ENCODE measurements around the gene PACS2. TPM values are rescaled to one million over a fixed set of nuclear protein-coding genes. Genes with fewer than 3 reads are reported as not detected.

PACS2 gene
- total RNA-seq, 1 donor from 2014 or later: 60.0 TPM

DNA sequence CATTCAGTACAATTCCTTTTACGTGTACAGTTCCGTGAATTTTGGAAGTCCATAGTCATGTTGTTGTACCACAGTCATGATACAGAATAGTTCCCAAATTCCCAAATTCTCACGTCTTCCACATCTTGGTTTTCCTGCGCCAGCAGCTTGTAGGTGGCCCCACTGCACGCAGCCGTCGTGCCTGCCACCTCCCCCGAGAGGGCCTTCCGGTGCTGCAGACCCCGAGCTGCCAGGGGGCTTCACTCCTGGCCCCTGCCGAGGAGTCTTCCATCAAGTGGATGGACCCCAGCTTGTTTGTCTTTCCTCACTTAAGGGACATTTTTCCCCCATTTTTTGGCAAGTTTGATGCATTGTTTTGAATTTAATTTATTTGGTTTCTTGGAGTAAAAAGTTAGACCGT, 121.9 kb downstream of the PACS2 start:
- Histone ChIP-seq H3K27ac (ENCODE audit: low read depth, low read length) (no peak overlapping the region), H3K4me1 (ENCODE audit: control insufficient read depth in 3 of 3, insufficient read depth in 3 of 3, low read length in 3 of 3) (no peaks in the 10 kb centered on the region), H3K27me3 (ENCODE audit: control insufficient read depth in 3 of 3, insufficient read depth in 3 of 3, low read length in 3 of 3) (no peaks in the 10 kb centered on the region), H3K4me3 (ENCODE audit: low read length in 3 of 3) (no peak overlapping the region), H3K36me3 (ENCODE audit: control insufficient read depth in 3 of 3, insufficient read depth in 3 of 3, low read length in 3 of 3) (peaks cover 0 to 10% (median 5%) of the 10 kb centered on the region in 3 donors), H3K9ac (ENCODE audit: low read depth in 1 of 3, low read length in 3 of 3) (no peak overlapping the region), H3K9me3 (ENCODE audit: control insufficient read depth in 3 of 3, low read length in 3 of 3) (no peaks in the 10 kb centered on the region)

DNA sequence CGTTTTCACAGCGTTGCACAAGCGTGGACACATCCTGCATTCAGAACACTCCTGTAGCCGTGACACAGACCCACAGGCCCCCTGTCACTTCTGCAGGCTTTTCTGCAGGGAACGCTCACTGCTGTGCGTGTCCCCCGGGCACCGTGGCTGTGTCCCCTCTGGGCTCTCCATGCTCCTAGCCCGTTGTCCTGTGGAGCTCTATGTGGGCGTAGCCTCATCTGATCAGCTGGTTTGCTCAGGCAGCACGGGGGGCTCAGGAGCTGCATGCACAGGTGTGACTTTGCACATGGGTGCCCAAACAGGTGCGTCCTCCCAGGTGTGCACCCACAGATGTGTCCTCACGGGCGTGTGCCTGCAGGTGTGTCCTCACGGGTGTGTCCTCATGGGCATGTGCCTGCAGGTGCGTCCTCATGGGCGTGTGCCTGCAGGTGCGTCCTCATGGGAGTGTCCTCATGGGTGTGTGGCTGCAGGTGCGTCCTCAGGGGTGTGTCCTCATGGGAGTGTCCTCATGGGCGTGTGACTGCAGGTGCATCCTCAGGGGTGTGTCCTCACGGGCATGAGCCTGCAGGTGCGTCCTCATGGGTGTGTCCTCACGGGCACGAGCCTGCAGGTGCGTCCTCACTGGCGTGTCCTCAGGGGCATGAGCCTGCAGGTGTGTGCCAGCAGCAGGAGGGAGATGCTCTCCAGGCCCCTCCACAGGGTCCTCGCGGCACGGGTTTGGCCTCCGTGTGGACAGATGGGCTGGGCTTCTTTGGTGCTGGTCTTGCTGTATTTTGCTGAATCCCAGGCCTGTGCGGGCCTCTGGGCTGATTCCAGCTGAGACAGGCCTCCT, 122.6 kb downstream of the PACS2 start:
- Histone ChIP-seq H3K27me3 (ENCODE audit: control insufficient read depth in 3 of 3, insufficient read depth in 3 of 3, low read length in 3 of 3) (no peaks in the 10 kb centered on the region), H3K4me3 (ENCODE audit: low read length in 3 of 3) (no peak overlapping the region), H3K36me3 (ENCODE audit: control insufficient read depth in 3 of 3, insufficient read depth in 3 of 3, low read length in 3 of 3) (peaks cover 0 to 10% (median 5%) of the 10 kb centered on the region in 3 donors)

DNA sequence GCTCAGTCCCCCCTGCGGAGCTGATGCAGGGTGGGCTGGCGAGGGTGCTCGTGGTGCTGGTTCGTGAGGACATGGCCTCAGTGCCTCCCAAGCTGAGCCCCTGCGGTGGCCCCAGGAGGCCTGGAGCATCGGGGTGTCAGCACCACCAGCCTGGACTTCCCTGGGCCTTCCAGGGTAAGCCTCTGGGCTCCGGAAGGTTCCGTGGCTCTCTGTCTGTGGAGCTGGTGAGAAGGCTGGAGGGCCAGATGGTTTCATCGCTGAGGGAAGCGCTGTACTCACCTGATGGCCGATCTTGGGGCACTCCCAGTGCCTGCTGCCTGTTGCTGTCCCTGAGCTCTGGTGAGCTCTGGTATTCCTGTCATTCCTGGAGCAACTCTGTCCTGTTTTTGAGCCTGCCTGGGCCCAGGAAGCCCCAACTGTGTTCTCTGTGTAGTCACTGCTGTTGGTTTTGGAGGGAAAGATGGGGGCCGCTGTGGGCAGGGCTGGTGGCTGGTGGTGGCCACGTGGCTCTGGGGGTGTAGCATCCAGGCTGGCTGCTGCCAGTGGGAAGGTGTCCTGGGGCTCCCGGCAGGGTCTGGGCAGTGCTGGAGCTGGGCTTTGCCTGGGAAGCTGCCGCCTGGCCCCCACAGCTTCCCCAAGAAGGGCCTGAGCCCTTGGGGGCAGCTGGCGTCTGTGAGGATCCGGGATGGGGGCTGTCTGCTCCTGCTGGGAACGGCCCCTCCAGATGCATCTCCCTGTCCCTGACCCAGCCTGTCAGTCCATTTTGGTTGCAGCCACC, 123.4 kb downstream of the PACS2 start:
- H3K4me1 ChIP-seq (ENCODE audit: control insufficient read depth in 3 of 3, insufficient read depth in 3 of 3, low read length in 3 of 3): no peaks in the 10 kb centered on the region
- H3K9ac ChIP-seq (ENCODE audit: low read depth in 1 of 3, low read length in 3 of 3): no peak overlapping the region
- H3K4me3 ChIP-seq (ENCODE audit: low read length in 3 of 3): no peak overlapping the region
- H3K36me3 ChIP-seq (ENCODE audit: control insufficient read depth in 3 of 3, insufficient read depth in 3 of 3, low read length in 3 of 3): peaks cover 5 to 16% (median 7%) of the 10 kb centered on the region in 3 donors
- no peaks in the 10 kb centered on the region for H3K9me3 ChIP-seq (ENCODE audit: control insufficient read depth in 3 of 3, low read length in 3 of 3)
- H3K27ac ChIP-seq (ENCODE audit: low read depth, low read length): no peak overlapping the region
- H3K27me3 ChIP-seq (ENCODE audit: control insufficient read depth in 3 of 3, insufficient read depth in 3 of 3, low read length in 3 of 3): no peaks in the 10 kb centered on the region

More for the DNA sequence above, 122.6 kb downstream of the PACS2 start:
- no peaks in the 10 kb centered on the region for H3K9me3 ChIP-seq (ENCODE audit: control insufficient read depth in 3 of 3, low read length in 3 of 3)
- no peak overlapping the region for H3K9ac ChIP-seq (ENCODE audit: low read depth in 1 of 3, low read length in 3 of 3)
- H3K4me1 ChIP-seq (ENCODE audit: control insufficient read depth in 3 of 3, insufficient read depth in 3 of 3, low read length in 3 of 3): no peaks in the 10 kb centered on the region
- no peak overlapping the region for H3K27ac ChIP-seq (ENCODE audit: low read depth, low read length)

DNA sequence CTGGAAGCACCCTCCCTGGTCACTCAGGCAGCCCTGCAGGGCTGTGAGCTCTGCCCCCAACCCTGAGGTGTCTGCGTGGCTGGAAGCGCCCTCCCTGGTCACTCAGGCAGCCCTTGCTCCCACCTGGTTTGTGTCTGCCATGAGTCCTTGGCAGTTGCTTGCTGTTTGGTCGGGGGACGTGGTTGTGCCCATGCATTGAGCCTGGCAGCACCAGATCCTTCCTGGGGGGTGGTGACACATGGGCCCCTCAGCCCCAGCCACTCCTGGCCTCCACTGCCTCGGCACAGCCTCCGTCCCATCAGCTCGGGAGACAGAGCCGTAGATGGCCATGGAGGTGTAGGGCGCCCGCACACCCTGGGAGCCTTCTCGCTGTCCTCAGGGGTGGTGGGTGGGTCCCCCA, 124.6 kb downstream of the PACS2 start:
- Histone ChIP-seq H3K27me3 (ENCODE audit: control insufficient read depth in 3 of 3, insufficient read depth in 3 of 3, low read length in 3 of 3) (no peaks in the 10 kb centered on the region), H3K4me3 (ENCODE audit: low read length in 3 of 3) (no peak overlapping the region), H3K4me1 (ENCODE audit: control insufficient read depth in 3 of 3, insufficient read depth in 3 of 3, low read length in 3 of 3) (no peaks in the 10 kb centered on the region), H3K9me3 (ENCODE audit: control insufficient read depth in 3 of 3, low read length in 3 of 3) (no peaks in the 10 kb centered on the region), H3K36me3 (ENCODE audit: control insufficient read depth in 3 of 3, insufficient read depth in 3 of 3, low read length in 3 of 3) (peaks cover 5 to 19% (median 9%) of the 10 kb centered on the region in 3 donors), H3K27ac (ENCODE audit: low read depth, low read length) (no peak overlapping the region), H3K9ac (ENCODE audit: low read depth in 1 of 3, low read length in 3 of 3) (no peak overlapping the region)

DNA sequence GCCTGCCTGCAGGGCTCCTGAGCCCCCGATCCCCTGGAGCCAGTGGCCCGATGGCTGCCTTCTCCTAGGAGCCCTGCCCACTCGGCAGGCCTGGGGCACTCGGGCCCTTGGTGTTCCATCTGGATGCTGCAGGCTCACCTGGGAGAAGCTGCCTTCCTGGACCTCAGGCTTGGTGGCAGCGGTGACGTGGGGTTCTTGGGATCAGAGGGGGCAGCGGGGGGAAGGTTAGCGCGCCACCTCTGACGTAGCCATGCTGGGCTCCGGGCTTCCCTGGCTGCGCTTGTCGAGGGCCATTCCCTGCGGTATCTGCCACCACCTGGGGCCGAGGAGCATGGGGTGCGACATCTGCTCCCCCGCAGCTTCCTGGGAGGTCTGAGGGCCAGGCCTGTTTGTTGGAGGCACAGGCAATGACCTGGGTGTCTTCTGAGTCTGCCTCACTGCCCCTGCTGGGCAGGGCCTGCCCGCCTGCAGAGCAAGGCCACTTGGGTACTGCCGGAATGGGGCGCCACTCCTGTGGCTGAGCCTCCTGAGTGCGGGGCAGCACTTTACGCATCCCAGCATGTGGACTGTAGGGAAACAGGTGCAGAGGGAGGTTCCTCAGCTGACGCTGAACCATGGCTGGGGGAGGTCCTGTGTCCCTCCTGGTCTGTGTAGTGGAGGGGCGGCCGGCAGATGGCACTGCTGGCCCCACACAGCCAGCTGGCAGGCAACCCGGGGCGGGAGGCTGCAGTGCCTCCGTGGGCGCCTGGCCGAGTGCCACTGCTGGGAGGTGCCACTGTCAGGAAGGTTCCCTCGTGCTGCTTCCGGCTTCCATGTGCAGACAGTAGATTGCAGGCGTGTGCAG, 125.4 kb downstream of the PACS2 start:
- H3K9ac ChIP-seq (ENCODE audit: low read depth in 1 of 3, low read length in 3 of 3): peak overlapping the region in 1 of 3 donors; percentile 40
- H3K9me3 ChIP-seq (ENCODE audit: control insufficient read depth in 3 of 3, low read length in 3 of 3): no peaks in the 10 kb centered on the region
- H3K4me1 ChIP-seq (ENCODE audit: control insufficient read depth in 3 of 3, insufficient read depth in 3 of 3, low read length in 3 of 3): no peaks in the 10 kb centered on the region
- H3K36me3 ChIP-seq (ENCODE audit: control insufficient read depth in 3 of 3, insufficient read depth in 3 of 3, low read length in 3 of 3): peaks cover 5 to 19% (median 9%) of the 10 kb centered on the region in 3 donors
- H3K27ac ChIP-seq (ENCODE audit: low read depth, low read length): no peak overlapping the region
- no peak overlapping the region for H3K4me3 ChIP-seq (ENCODE audit: low read length in 3 of 3)
- no peaks in the 10 kb centered on the region for H3K27me3 ChIP-seq (ENCODE audit: control insufficient read depth in 3 of 3, insufficient read depth in 3 of 3, low read length in 3 of 3)

DNA sequence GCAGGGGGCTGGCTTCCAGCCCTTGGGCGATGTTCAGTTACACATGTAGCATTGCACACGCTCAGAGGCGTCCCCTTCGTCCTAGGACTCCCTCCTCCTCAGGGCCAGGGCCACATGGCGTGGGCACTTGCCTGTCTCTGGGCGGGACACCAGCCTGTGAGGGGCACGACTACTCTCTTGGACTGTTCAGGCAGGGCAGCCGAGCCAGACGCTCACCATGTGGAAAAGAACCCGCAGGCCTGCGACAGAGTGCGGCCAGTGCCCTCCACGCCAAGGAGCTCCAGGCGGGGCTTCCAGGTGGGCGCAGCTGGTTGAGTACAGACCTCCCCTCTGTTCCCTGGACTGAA, 126.0 kb downstream of the PACS2 start:
- no peaks in the 10 kb centered on the region for H3K4me1 ChIP-seq (ENCODE audit: control insufficient read depth in 3 of 3, insufficient read depth in 3 of 3, low read length in 3 of 3)
- H3K9me3 ChIP-seq (ENCODE audit: control insufficient read depth in 3 of 3, low read length in 3 of 3): no peaks in the 10 kb centered on the region
- H3K9ac ChIP-seq (ENCODE audit: low read depth in 1 of 3, low read length in 3 of 3): no peak overlapping the region
- H3K27ac ChIP-seq (ENCODE audit: low read depth, low read length): no peak overlapping the region
- peaks cover 5 to 19% (median 9%) of the 10 kb centered on the region in 3 donors for H3K36me3 ChIP-seq (ENCODE audit: control insufficient read depth in 3 of 3, insufficient read depth in 3 of 3, low read length in 3 of 3)
- no peaks in the 10 kb centered on the region for H3K27me3 ChIP-seq (ENCODE audit: control insufficient read depth in 3 of 3, insufficient read depth in 3 of 3, low read length in 3 of 3)
- H3K4me3 ChIP-seq (ENCODE audit: low read length in 3 of 3): no peak overlapping the region

DNA sequence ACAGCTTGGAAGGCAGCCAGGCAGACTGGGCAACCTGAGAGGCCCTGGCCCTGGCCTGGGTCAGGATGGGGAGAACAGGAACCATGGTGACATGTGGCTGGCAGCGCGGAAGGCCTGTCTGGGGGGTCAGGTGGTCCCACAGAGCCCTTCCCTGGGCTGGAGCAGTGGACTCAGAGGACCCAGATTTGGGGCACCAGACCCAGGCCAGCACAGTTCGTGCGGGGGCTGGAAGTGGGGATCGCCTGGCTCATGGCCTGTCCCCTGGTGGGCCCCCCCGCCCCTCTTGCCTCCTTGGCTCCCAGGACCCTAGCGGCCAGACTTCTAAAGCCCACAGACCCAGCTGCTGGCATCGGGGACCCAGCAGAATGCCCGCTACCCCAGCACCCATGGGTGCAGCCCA, 126.4 kb downstream of the PACS2 start:
- no peaks in the 10 kb centered on the region for H3K27me3 ChIP-seq (ENCODE audit: control insufficient read depth in 3 of 3, insufficient read depth in 3 of 3, low read length in 3 of 3)
- H3K4me3 ChIP-seq (ENCODE audit: low read length in 3 of 3): no peak overlapping the region
- no peaks in the 10 kb centered on the region for H3K9me3 ChIP-seq (ENCODE audit: control insufficient read depth in 3 of 3, low read length in 3 of 3)
- no peaks in the 10 kb centered on the region for H3K4me1 ChIP-seq (ENCODE audit: control insufficient read depth in 3 of 3, insufficient read depth in 3 of 3, low read length in 3 of 3)
- peaks cover 6 to 19% (median 9%) of the 10 kb centered on the region in 3 donors for H3K36me3 ChIP-seq (ENCODE audit: control insufficient read depth in 3 of 3, insufficient read depth in 3 of 3, low read length in 3 of 3)
- no peak overlapping the region for H3K27ac ChIP-seq (ENCODE audit: low read depth, low read length)
- no peak overlapping the region for H3K9ac ChIP-seq (ENCODE audit: low read depth in 1 of 3, low read length in 3 of 3)

DNA sequence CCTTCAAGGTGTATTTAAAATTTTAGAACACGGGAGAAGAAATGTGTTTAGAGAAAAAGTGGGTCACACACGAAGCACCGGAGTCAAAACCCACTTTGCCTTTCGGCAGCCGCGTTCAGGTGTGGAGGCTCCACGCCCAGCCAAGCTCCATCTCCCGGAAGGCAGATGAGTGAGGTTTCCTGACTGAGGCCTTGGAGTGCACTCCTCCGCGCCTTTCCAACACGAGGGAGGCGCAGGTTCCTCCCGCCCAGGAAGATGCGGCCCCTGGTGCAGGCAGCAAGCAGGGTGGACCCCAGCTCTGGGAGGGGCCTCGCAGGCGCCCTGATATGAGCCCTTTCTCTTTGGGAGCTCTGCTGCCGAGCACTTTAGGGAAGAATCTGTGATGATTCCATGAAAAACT, 127.6 kb downstream of the PACS2 start:
- Histone ChIP-seq H3K9ac (ENCODE audit: low read depth in 1 of 3, low read length in 3 of 3) (no peak overlapping the region), H3K4me1 (ENCODE audit: control insufficient read depth in 3 of 3, insufficient read depth in 3 of 3, low read length in 3 of 3) (no peaks in the 10 kb centered on the region), H3K9me3 (ENCODE audit: control insufficient read depth in 3 of 3, low read length in 3 of 3) (no peaks in the 10 kb centered on the region), H3K4me3 (ENCODE audit: low read length in 3 of 3) (no peak overlapping the region), H3K27me3 (ENCODE audit: control insufficient read depth in 3 of 3, insufficient read depth in 3 of 3, low read length in 3 of 3) (no peaks in the 10 kb centered on the region), H3K27ac (ENCODE audit: low read depth, low read length) (no peak overlapping the region), H3K36me3 (ENCODE audit: control insufficient read depth in 3 of 3, insufficient read depth in 3 of 3, low read length in 3 of 3) (peaks cover 8 to 15% (median 9%) of the 10 kb centered on the region in 3 donors)

DNA sequence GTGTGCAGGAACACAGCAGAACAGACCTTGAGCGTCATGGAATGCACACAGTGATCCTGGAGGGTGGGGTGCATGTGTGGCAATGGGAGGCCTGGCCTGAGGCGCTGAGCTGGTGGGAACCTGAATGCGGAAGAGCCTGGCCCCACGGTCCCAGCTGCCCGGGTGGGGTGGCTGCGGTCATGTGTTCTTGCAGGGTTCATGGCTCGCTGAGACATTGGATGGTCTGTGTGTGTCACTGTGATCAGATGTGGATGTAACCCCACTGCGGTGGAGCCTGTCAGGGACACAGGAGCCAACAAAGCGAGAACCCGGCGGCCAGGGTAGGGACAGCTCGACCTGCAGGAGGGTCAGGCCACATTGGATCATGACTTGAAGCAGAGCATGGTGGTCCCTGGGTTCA, 128.3 kb downstream of the PACS2 start:
- H3K27ac ChIP-seq (ENCODE audit: low read depth, low read length): no peak overlapping the region
- H3K4me1 ChIP-seq (ENCODE audit: control insufficient read depth in 3 of 3, insufficient read depth in 3 of 3, low read length in 3 of 3): no peaks in the 10 kb centered on the region
- H3K27me3 ChIP-seq (ENCODE audit: control insufficient read depth in 3 of 3, insufficient read depth in 3 of 3, low read length in 3 of 3): no peaks in the 10 kb centered on the region
- no peak overlapping the region for H3K9ac ChIP-seq (ENCODE audit: low read depth in 1 of 3, low read length in 3 of 3)
- H3K9me3 ChIP-seq (ENCODE audit: control insufficient read depth in 3 of 3, low read length in 3 of 3): no peaks in the 10 kb centered on the region
- H3K4me3 ChIP-seq (ENCODE audit: low read length in 3 of 3): no peak overlapping the region
- H3K36me3 ChIP-seq (ENCODE audit: control insufficient read depth in 3 of 3, insufficient read depth in 3 of 3, low read length in 3 of 3): peaks cover 8 to 14% (median 9%) of the 10 kb centered on the region in 3 donors

Measured in skeletal muscle tissue (tissue), 4 donors.